Tibial nerve (tissue), 4 donors: Measurements from ENCODE around the gene RRM1. TPM values are rescaled to one million over a fixed set of nuclear protein-coding genes. Genes with fewer than 3 reads are reported as not detected.

Experiments
- DNase-seq, 2 donors: peaks; one replicate each; pipeline ENCODE4 v3.0.0-alpha.2; 2019; ENCODE audit warnings: low spot score in 2 of 2
- H3K27ac ChIP-seq, 4 donors: fragments of 200-600 bp; sonication (generic) in 3 of 4; one replicate each; pipeline ENCODE4 v1.5.1; 2017 to 2019; ENCODE audit warnings: mild to moderate bottlenecking in 1 of 4
- H3K27me3 ChIP-seq, 2 donors: fragments of 200-600 bp; sonication (generic) in 1 of 2; one replicate each; pipeline versions ENCODE4 v1.5.1 to v1.6.0; 2017 to 2019
- H3K36me3 ChIP-seq, 3 donors: fragments of 200-600 bp; sonication (generic); one replicate each; pipeline ENCODE4 v1.5.1; 2018 to 2019
- H3K4me1 ChIP-seq, 4 donors: fragments of 200-600 bp; sonication (generic) in 3 of 4; one replicate each; pipeline ENCODE4 v1.5.1; 2017 to 2019
- H3K4me3 ChIP-seq, 4 donors: fragments of 200-600 bp; sonication (generic) in 3 of 4; one replicate each; pipeline ENCODE4 v1.5.1; 2017 to 2019; ENCODE audit warnings: mild to moderate bottlenecking in 1 of 4, moderate library complexity in 1 of 4
- H3K9me3 ChIP-seq, 4 donors: fragments of 200-600 bp; sonication (generic) in 3 of 4; one replicate each; pipeline ENCODE4 v1.5.1; 2017 to 2019
- EP300 ChIP-seq, 2 donors: sonication (generic); formaldehyde crosslinking; IDR thresholded peaks; one replicate each; pipeline ENCODE4 v1.6.1; 2017; ENCODE audit warnings: antibody characterized with exemption in 2 of 2, mild to moderate bottlenecking in 1 of 2
- POLR2A ChIP-seq, 2 donors: fragments of 450-650 bp; IDR thresholded peaks; one replicate each; pipeline ENCODE4 v1.6.1; 2017; ENCODE audit warnings: antibody characterized with exemption in 2 of 2, mild to moderate bottlenecking in 2 of 2, moderate library complexity in 2 of 2
- WGBS, 2 donors: methylation state at CpG; one replicate each; pipeline ENCODE4 v1.1.5; 2018; 5-methylcytosine and 5-hydroxymethylcytosine counted together
- total RNA-seq, 4 donors: library from RNA; depleted of rRNA; stranded (reverse); fragments of >200 nt; gene quantifications; one replicate each; pipeline ENCODE4 v1.1.0, GENCODE V29; 2016
- TF ChIP-seq, protein P1 (sequence below), 5 experiments: fragments of 200-600 bp in 3 of 5; fragments of 450-650 bp in 2 of 5; sonication (generic) in 3 of 5; IDR thresholded peaks; one replicate each; pipeline ENCODE4 v1.5.1; 2016 to 2019; ENCODE audit warnings: antibody characterized with exemption in 5 of 5, mild to moderate bottlenecking in 3 of 5, moderate library complexity in 2 of 5

The RRM1 gene
- total RNA-seq, 4 donors from 2014 or later: 23.3 to 35.2 (median 31.5) TPM

DNA sequence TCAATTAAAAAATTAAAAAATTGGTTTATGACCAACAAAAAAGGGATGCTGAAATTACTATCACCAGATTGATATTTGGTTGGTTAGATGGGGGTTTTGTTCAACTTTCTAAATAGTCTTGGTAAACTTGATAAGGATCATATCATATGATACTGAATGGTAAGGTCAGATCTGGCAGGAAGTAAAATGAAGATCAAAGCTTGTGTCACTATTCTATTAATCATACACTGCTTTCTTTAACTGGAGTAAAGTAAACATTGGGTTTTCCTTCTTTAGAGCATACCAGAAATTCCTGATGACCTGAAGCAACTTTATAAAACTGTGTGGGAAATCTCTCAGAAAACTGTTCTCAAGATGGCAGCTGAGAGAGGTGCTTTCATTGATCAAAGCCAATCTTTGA lies 40.2 kb downstream of the RRM1 start:
- H3K36me3 ChIP-seq: peaks cover 0 to 87% (median 13%) of the 10 kb centered on the region in 3 donors
- H3K4me1 ChIP-seq: no peaks in the 10 kb centered on the region
- H3K4me3 ChIP-seq: no peak overlapping the region
- H3K27me3 ChIP-seq: no peaks in the 10 kb centered on the region
- TF ChIP-seq, protein P1, sequence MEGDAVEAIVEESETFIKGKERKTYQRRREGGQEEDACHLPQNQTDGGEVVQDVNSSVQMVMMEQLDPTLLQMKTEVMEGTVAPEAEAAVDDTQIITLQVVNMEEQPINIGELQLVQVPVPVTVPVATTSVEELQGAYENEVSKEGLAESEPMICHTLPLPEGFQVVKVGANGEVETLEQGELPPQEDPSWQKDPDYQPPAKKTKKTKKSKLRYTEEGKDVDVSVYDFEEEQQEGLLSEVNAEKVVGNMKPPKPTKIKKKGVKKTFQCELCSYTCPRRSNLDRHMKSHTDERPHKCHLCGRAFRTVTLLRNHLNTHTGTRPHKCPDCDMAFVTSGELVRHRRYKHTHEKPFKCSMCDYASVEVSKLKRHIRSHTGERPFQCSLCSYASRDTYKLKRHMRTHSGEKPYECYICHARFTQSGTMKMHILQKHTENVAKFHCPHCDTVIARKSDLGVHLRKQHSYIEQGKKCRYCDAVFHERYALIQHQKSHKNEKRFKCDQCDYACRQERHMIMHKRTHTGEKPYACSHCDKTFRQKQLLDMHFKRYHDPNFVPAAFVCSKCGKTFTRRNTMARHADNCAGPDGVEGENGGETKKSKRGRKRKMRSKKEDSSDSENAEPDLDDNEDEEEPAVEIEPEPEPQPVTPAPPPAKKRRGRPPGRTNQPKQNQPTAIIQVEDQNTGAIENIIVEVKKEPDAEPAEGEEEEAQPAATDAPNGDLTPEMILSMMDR (IDR thresholded peaks at IDR 0.05): no peak
- TF ChIP-seq POLR2A (IDR thresholded peaks at IDR 0.05) (no peak), EP300 (IDR thresholded peaks at IDR 0.05) (no peak)
- no peak for DNase-seq
- H3K9me3 ChIP-seq: peaks cover 0 to 14% (median 0%) of the 10 kb centered on the region in 4 donors
- H3K27ac ChIP-seq: no peak overlapping the region

DNA sequence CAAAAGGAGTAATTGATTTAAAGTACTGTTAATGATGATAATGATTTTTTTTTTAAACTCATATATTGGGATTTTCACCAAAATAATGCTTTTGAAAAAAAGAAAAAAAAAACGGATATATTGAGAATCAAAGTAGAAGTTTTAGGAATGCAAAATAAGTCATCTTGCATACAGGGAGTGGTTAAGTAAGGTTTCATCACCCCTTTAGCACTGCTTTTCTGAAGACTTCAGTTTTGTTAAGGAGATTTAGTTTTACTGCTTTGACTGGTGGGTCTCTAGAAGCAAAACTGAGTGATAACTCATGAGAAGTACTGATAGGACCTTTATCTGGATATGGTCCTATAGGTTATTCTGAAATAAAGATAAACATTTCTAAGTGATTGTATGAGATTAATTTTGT lies 43.9 kb downstream of the RRM1 start:
- no peak overlapping the region for H3K27ac ChIP-seq
- no peak for TF ChIP-seq POLR2A (IDR thresholded peaks at IDR 0.05)
- TF ChIP-seq, protein P1 (IDR thresholded peaks at IDR 0.05): no peak
- no peak for TF ChIP-seq EP300 (IDR thresholded peaks at IDR 0.05)
- H3K4me1 ChIP-seq: no peaks in the 10 kb centered on the region
- no peaks in the 10 kb centered on the region for H3K27me3 ChIP-seq
- H3K4me3 ChIP-seq: no peak overlapping the region
- peaks cover 6 to 88% (median 13%) of the 10 kb centered on the region in 3 donors for H3K36me3 ChIP-seq
- WGBS, 2 donors: 97 to 100% methylated on average over 1 of the region's 1 CpG
- DNase-seq: no peak
- peaks cover 0 to 30% (median 2%) of the 10 kb centered on the region in 4 donors for H3K9me3 ChIP-seq

DNA sequence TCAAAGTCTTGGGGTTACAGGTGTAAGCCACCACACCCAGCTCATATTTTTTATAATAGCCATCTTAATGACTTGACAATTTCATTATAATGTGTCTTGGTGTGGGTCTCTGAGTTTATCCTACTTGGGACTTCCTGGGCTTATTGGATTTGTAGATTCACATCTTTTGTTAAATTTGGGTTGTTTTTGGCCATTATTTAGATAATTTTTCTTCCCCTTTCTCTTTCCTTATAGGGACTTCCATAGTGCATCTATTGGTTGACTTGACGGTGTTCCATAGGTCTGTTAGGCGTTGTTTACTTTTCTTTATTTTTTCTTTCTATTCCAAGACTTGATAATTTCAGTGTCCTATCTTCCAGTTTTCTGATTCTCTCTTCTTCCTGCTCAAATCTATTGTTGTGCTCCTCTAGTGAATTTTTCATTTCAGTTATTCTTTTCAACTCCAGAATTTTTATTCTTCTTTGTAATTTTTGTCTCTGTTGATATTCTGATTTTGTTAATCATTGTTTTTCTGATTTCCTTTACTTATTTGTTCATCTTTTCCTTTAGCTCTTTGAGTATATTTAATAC lies 45.6 kb downstream of the RRM1 start:
- Histone ChIP-seq H3K36me3 (peaks cover 6 to 79% (median 8%) of the 10 kb centered on the region in 3 donors), H3K27me3 (no peaks in the 10 kb centered on the region), H3K4me1 (no peaks in the 10 kb centered on the region), H3K9me3 (peaks cover 0 to 30% (median 2%) of the 10 kb centered on the region in 4 donors), H3K27ac (no peak overlapping the region), H3K4me3 (no peak overlapping the region)
- DNase-seq: no peak
- no peak for TF ChIP-seq POLR2A (IDR thresholded peaks at IDR 0.05)
- TF ChIP-seq, protein P1 (IDR thresholded peaks at IDR 0.05): no peak
- no peak for TF ChIP-seq EP300 (IDR thresholded peaks at IDR 0.05)
- 95 to 100% methylated on average over 2 of the region's 2 CpGs for WGBS, 2 donors

DNA sequence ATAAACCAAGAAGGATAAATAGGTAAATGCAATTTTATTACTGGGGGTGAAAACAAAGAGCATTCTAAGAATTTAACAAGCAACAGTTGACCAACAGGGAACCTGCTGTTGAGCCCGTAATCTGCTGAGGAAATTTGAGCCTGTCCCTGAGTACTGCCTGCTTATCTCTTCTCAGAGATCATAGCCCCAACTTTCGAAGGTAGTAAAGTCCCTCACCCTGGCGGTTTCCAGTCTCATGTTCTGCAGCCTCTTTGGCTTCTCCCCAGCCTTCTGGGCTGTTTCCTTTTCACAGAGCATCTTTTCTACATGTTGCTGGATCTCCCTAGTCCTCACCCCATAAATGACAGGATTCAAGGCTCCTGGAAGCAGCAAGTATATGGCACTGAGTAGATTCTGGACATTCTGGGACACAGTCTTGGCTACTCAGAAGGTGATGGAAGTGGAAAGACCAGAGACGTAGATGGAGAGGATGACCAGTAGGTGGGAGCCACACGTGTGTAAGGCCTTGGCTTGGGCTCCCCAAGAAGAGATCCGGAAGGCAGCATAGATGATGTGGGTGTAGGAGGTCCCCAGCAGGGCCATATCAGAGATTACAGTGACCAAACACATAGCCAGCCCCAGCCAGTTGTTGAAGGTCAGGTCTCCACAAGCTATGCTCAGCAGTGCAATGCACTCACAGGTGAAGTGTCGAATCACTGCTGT lies 51.6 kb downstream of the RRM1 start:
- Histone ChIP-seq H3K27ac (no peak overlapping the region), H3K4me3 (no peak overlapping the region), H3K36me3 (peaks cover 0 to 30% (median under 1%) of the 10 kb centered on the region in 3 donors), H3K4me1 (no peaks in the 10 kb centered on the region), H3K9me3 (peaks cover 0 to 3% (median 0%) of the 10 kb centered on the region in 4 donors), H3K27me3 (no peaks in the 10 kb centered on the region)
- TF ChIP-seq POLR2A (IDR thresholded peaks at IDR 0.05) (no peak), EP300 (IDR thresholded peaks at IDR 0.05) (no peak)
- WGBS, 2 donors: 70 to 71% methylated on average over 7 of the region's 7 CpGs
- DNase-seq: no peak

DNA sequence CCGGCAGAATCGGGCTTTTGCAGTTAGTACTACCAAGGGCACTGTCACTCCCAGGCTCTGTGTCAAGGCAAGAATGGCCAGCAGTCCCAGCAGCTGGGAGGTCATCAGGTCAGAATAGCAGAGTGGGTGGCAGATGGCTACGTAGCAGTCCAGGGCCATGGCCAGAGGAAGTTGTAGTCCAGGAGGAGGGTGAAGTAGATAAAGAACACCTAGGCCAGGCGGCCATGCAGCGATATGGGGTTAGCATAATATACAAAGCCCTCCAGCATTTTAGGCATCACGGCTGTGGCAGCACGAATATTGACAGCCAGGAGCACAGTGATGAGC lies 52.1 kb downstream of the RRM1 start:
- no peak for DNase-seq
- Histone ChIP-seq H3K27me3 (no peaks in the 10 kb centered on the region), H3K4me3 (no peak overlapping the region), H3K9me3 (no peaks in the 10 kb centered on the region), H3K4me1 (no peaks in the 10 kb centered on the region), H3K27ac (no peak overlapping the region), H3K36me3 (peaks cover 0 to 25% (median 0%) of the 10 kb centered on the region in 3 donors)
- TF ChIP-seq EP300 (IDR thresholded peaks at IDR 0.05) (no peak), POLR2A (IDR thresholded peaks at IDR 0.05) (no peak)
- TF ChIP-seq, protein P1 (IDR thresholded peaks at IDR 0.05): no peak
- 82 to 85% methylated on average over 7 of the region's 7 CpGs for WGBS, 2 donors
